ENCODE results near the gene SPEG.
"Not testable (repeated sequence)": the region's sequence is repeated elsewhere in the genome, so short reads cannot be mapped to it uniquely, and the experiment has no call there.

The SPEG gene

DNA sequence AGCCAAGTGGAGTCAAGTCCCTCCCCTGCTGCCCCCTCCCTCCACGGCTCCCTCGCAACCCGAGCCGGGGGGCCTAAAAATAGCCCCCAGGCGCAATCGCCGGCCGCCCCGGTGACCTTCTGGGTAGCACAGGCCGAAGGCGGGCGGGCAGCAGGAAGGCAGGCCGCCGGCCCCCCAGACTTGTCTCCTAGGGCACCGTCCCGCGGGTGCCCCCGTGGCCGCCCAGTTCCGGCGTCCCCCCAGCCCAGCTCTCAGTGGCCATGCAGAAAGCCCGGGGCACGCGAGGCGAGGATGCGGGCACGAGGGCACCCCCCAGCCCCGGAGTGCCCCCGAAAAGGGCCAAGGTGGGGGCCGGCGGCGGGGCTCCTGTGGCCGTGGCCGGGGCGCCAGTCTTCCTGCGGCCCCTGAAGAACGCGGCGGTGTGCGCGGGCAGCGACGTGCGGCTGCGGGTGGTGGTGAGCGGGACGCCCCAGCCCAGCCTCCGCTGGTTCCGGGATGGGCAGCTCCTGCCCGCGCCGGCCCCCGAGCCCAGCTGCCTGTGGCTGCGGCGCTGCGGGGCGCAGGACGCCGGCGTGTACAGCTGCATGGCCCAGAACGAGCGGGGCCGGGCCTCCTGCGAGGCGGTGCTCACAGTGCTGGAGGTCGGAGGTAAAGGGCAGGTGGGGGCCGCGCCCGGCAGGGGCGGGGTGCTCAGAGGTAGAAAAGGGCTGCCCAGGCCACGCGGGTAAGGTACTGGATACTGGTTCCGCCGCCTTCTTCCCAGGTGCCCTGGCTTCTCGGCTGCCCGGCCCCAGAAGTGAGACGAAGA, at the start of gene SPEG:
TSS of gene SPEG (plus strand) at position 126 of the 808 bp plus-strand sequence. CDS start at position 261, 135 bp downstream.
- H3K27me3 ChIP-seq (ENCODE audit: control insufficient read depth, insufficient read depth, low read length) = no peaks in the 10 kb centered on the region
- H3K27ac ChIP-seq (ENCODE audit: low read length) = peak within 1 kb of the TSS; percentile 48
- no peaks in the 10 kb centered on the region for H3K36me3 ChIP-seq (ENCODE audit: control insufficient read depth, low read depth, low read length)
- H3K9me3 ChIP-seq (ENCODE audit: control insufficient read depth, low read depth, low read length) = no peaks in the 10 kb centered on the region
- H3K9ac ChIP-seq (ENCODE audit: low read length) = peak within 1 kb of the TSS; percentile 16
- H3K4me3 ChIP-seq (ENCODE audit: low read length) = no peak within 1 kb of the TSS
- peaks cover 5% of the 10 kb centered on the region for H3K4me1 ChIP-seq (ENCODE audit: control insufficient read depth, low read depth, low read length)

DNA sequence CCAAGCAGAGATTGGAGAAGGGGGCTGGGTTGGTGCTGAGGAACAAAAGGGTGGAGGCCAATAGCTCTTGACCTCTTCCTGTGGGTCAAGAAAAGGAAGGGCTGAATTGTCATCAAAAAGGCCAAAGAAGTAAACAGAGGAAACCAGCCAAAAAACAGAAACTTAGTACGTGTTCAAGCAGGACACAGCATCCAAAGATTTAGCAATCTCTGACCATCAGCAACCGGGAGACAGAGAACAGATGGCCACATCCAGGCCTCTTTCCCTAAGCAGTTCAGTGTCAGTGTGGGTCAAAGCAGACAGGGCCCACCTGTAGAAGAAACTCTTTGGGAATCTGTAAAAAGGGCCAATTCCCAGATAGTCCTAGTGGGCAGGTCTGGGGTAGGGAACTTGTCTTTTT, 49.8 kb upstream of the SPEG start:
- Histone ChIP-seq H3K4me3 (ENCODE audit: low read length) (no peak overlapping the region), H3K27me3 (ENCODE audit: control insufficient read depth, insufficient read depth, low read length) (no peaks in the 10 kb centered on the region), H3K9me3 (ENCODE audit: control insufficient read depth, low read depth, low read length) (no peaks in the 10 kb centered on the region), H3K27ac (ENCODE audit: low read length) (no peak overlapping the region), H3K4me1 (ENCODE audit: control insufficient read depth, low read depth, low read length) (no peaks in the 10 kb centered on the region), H3K36me3 (ENCODE audit: control insufficient read depth, low read depth, low read length) (peaks cover 29% of the 10 kb centered on the region), H3K9ac (ENCODE audit: low read length) (no peak overlapping the region)

DNA sequence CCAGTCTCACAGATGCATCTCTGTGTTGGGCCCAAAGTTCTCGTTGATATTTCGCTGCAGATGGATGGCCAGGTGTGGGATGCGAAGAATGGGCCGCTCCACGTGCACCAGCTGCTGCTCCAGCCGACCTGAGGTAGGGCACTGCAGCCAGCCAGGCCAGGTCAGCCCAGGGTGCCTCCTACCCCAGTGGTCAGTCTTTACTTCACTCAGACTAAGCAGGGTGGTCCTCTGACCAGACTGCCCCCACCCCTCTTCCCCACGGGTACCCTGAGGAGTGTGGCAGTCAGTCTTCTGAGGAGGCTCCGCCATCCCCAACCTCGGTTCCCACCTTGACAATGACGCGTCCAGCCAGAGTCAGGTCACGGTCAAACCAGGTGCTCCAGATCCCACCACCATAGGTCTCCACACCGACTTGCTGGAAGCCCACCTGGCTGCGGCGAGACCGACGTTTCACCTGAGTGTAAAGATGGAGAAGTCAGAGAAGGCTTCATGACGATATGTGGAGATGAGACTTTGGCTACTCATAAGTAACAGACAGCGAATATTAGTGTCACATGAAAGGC, 48.6 kb upstream of the SPEG start:
- Histone ChIP-seq H3K9me3 (ENCODE audit: control insufficient read depth, low read depth, low read length) (no peaks in the 10 kb centered on the region), H3K4me1 (ENCODE audit: control insufficient read depth, low read depth, low read length) (no peaks in the 10 kb centered on the region), H3K4me3 (ENCODE audit: low read length) (no peak overlapping the region), H3K36me3 (ENCODE audit: control insufficient read depth, low read depth, low read length) (peaks cover 22% of the 10 kb centered on the region), H3K27me3 (ENCODE audit: control insufficient read depth, insufficient read depth, low read length) (no peaks in the 10 kb centered on the region), H3K27ac (ENCODE audit: low read length) (no peak overlapping the region), H3K9ac (ENCODE audit: low read length) (no peak overlapping the region)

DNA sequence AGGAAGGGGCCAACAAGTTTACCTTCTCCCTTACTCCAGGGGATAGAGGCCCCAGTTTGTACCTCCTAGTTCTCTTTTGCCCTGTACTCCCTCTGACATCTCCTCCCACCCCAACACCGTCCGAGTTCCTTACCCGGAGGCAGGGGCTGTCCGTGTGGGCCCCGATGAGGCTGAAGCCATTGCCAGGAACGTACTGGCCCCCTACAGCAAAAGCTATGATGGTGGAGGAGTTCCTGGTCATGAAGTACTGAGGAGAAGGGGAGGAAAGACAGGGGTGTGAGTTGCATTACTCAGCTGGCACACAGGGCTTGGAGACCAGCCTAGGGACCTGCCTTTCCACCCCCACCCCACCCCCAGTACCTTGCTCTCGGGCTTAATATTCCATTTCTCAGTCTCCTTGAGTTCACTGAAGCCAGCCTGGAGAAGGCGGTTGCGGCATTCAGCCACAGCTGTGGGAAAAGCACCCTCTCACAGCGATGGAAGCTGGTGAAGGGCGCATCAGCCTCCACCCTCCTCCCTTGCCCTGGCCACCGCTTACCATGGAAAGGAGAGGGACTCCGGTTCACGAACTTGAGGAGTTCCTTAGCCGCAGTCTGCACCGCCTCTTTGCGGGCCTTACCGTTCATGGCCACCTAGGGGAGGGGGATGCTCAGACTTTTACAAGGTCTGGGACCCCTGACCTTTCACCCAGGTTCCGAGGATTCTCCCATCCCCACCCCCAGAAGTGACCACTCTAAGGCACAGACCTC, 47.9 kb upstream of the SPEG start:
- no peak overlapping the region for H3K27ac ChIP-seq (ENCODE audit: low read length)
- peak overlapping the region; percentile 82 for H3K9ac ChIP-seq (ENCODE audit: low read length)
- peak overlapping the region; percentile 94 for H3K4me3 ChIP-seq (ENCODE audit: low read length)
- no peaks in the 10 kb centered on the region for H3K27me3 ChIP-seq (ENCODE audit: control insufficient read depth, insufficient read depth, low read length)
- H3K36me3 ChIP-seq (ENCODE audit: control insufficient read depth, low read depth, low read length) = peaks cover 18% of the 10 kb centered on the region
- no peaks in the 10 kb centered on the region for H3K4me1 ChIP-seq (ENCODE audit: control insufficient read depth, low read depth, low read length)
- H3K9me3 ChIP-seq (ENCODE audit: control insufficient read depth, low read depth, low read length) = no peaks in the 10 kb centered on the region

DNA sequence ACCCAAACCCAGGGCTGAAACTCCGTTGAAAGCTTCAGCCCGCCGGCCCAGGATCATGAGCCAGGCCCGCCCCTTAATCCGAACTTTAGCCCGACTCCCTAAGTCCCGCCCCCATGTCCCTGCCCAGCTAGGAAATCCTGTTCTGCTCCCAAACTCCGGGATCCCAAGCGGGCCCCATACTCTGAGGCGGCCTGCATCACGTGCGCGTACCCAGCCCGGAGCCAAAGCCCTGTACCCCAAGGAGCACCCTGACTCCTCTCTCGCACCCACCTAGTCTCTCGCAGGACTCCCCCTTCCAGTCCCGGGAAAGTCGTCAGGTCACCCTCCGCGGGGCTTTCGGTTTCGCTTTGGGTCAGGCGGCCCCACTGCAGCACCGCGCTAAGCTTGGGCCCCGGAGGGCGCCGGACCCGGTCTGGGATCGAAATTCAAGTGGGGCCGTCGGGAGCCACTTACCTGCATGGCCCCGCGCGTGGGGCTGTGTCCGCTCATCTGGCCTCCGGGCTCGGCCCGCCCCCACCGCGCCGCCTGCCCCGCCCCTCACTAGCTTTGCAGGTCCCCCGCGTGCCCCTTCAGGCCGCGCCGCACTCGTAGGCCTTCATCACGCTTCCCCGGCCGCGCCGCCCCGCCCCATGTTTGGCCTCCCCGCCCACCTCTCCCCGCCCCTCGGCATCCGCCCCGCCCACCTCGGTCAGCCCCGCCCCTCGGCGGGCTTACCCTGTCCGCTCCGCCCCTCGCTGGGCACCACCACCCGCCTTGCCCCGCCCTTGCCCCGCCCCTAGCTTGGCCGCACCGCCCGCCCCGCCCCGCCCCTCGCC, 47.1 kb upstream of the SPEG start, which contains the start of gene DNPEP:
TSS of gene DNPEP (minus strand) at position 607 of the 815 bp plus-strand sequence. CDS start at position 489, 118 bp downstream.
- H3K4me3 ChIP-seq (ENCODE audit: low read length) = peak within 1 kb of the TSS; percentile 94
- peak within 1 kb of the TSS; percentile 82 for H3K9ac ChIP-seq (ENCODE audit: low read length)
- no peak within 1 kb of the TSS for H3K27ac ChIP-seq (ENCODE audit: low read length)
- H3K27me3 ChIP-seq (ENCODE audit: control insufficient read depth, insufficient read depth, low read length) = no peaks in the 10 kb centered on the region
- peaks cover 14% of the 10 kb centered on the region for H3K36me3 ChIP-seq (ENCODE audit: control insufficient read depth, low read depth, low read length)
- no peaks in the 10 kb centered on the region for H3K9me3 ChIP-seq (ENCODE audit: control insufficient read depth, low read depth, low read length)
- no peaks in the 10 kb centered on the region for H3K4me1 ChIP-seq (ENCODE audit: control insufficient read depth, low read depth, low read length)

DNA sequence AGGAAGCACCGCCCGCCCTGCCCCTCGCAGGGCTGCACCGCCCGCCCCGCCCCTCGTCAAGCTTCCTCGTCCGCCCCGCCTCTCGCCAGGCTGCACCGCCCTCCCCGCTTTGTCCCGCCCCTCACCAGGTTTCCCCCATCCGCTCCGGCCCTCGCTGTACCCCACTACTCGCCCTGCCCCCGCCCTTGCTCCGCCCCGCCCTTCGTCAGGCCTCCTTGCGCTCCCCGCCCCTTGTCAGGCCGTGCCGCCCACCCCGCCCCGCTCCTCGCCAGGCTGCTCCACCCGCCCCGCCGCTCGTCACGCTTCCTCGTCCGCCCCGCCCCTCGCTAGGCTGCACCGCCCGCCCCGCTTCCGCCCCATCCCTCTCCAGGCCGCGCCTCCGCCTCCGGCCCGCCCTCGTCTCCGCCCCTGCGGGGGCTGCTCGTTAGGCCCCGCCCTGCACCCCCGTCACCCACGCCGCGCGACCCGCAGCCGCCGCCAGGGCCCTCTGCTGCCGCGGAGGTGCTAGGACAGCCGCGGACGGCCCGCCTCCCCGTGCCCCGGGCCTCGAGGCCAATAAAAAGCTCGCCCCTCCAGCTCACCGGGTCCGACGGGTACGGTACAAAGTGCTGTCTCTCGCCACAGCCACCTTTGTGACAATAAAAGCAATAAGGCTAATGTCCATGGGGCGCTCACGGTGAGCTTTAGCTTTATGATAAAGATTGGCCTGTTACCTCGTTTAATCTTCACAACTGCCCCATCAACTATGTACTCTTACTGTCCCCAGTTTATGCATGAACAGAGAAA, 46.3 kb upstream of the SPEG start:
- Histone ChIP-seq H3K27me3 (ENCODE audit: control insufficient read depth, insufficient read depth, low read length) (no peaks in the 10 kb centered on the region), H3K4me3 (ENCODE audit: low read length) (peak overlapping the region; percentile 57), H3K4me1 (ENCODE audit: control insufficient read depth, low read depth, low read length) (no peaks in the 10 kb centered on the region), H3K36me3 (ENCODE audit: control insufficient read depth, low read depth, low read length) (peaks cover 14% of the 10 kb centered on the region), H3K27ac (ENCODE audit: low read length) (no peak overlapping the region), H3K9ac (ENCODE audit: low read length) (no peak overlapping the region), H3K9me3 (ENCODE audit: control insufficient read depth, low read depth, low read length) (no peaks in the 10 kb centered on the region)

DNA sequence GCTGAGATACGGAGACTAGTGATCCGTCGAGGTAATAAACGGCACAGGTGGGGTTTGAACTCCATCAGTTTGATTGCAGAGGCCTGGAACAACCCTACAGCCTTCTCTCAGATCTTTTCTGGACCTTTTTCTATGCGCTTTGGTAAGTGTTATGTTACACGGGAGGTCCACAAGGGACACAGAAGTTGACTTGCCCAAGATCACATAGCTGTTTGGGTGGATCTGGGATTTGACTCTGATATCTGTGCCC, 45.8 kb upstream of the SPEG start:
- no peak overlapping the region for H3K27ac ChIP-seq (ENCODE audit: low read length)
- no peaks in the 10 kb centered on the region for H3K27me3 ChIP-seq (ENCODE audit: control insufficient read depth, insufficient read depth, low read length)
- no peak overlapping the region for H3K9ac ChIP-seq (ENCODE audit: low read length)
- H3K9me3 ChIP-seq (ENCODE audit: control insufficient read depth, low read depth, low read length) = no peaks in the 10 kb centered on the region
- peak overlapping the region; percentile 57 for H3K4me3 ChIP-seq (ENCODE audit: low read length)
- no peaks in the 10 kb centered on the region for H3K4me1 ChIP-seq (ENCODE audit: control insufficient read depth, low read depth, low read length)
- H3K36me3 ChIP-seq (ENCODE audit: control insufficient read depth, low read depth, low read length) = peaks cover 14% of the 10 kb centered on the region

DNA sequence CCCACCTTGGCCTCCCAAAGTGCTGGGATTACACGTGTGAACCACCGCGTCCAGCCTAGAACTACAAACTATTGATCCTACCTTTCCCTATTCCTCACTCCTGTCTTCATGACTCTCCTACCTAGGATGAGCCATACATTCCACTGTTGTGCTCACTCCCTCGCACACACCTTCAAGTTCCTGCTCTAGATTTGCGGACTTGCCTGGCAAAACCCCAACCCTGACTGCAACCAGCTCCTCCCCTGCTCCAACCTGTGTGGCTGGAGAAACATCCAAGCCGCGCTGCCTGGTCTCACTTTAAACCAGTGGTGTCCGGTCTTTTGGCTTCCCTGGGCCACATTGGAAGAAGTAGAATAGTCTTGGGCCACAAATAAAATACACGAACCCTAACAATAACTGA, 41.9 kb upstream of the SPEG start:
- H3K27ac ChIP-seq (ENCODE audit: low read length) = no peak overlapping the region
- H3K4me1 ChIP-seq (ENCODE audit: control insufficient read depth, low read depth, low read length) = no peaks in the 10 kb centered on the region
- no peak overlapping the region for H3K9ac ChIP-seq (ENCODE audit: low read length)

DNA sequence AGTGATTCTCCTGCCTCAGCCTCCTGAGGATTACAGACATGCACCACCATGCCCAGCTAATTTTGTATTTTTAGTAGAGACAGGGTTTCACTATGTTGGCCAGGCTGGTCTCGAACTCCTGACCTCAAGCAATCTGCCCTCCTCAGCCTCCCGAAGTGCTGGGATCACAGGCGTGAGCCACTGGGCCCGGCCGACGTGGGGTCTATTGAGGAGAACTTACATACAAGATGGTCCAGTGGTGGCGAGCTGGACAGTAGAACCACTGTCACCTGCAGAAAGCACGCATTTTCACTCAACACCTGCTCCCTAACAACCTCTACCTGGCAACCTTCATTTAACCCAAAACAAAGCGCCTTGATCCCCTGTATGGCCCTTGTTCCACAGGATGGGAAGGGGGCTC, 39.6 kb upstream of the SPEG start:
- H3K4me3 ChIP-seq (ENCODE audit: low read length); H3K27ac ChIP-seq (ENCODE audit: low read length): not testable (repeated sequence)

More for the DNA sequence above, 41.9 kb upstream of the SPEG start:
- Histone ChIP-seq H3K27me3 (ENCODE audit: control insufficient read depth, insufficient read depth, low read length) (no peaks in the 10 kb centered on the region), H3K4me3 (ENCODE audit: low read length) (no peak overlapping the region), H3K9me3 (ENCODE audit: control insufficient read depth, low read depth, low read length) (no peaks in the 10 kb centered on the region), H3K36me3 (ENCODE audit: control insufficient read depth, low read depth, low read length) (no peaks in the 10 kb centered on the region)

DNA sequence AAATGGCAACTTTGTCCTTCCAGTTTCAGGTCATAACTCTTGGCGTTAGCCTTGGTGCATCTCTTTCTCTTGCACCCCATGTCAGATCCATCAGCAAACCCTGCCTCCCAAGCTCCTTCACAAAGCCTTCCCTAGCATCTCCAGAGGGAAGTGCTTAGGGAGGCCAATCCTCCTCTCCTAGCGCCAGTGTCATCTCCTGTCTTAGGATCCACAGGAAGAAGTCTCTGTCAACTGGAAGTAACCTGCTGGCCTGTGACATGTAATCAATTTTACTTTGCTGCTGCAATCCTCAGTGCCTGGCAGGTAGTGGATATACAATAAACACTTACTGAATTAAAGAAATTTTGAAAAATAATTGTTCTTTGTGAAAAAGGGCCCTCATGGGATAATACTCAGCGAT, 39.0 kb upstream of the SPEG start:
- no peaks in the 10 kb centered on the region for H3K4me1 ChIP-seq (ENCODE audit: control insufficient read depth, low read depth, low read length)

More for the DNA sequence above, 39.6 kb upstream of the SPEG start:
- H3K36me3 ChIP-seq (ENCODE audit: control insufficient read depth, low read depth, low read length); H3K9me3 ChIP-seq (ENCODE audit: control insufficient read depth, low read depth, low read length); H3K27me3 ChIP-seq (ENCODE audit: control insufficient read depth, insufficient read depth, low read length); H3K4me1 ChIP-seq (ENCODE audit: control insufficient read depth, low read depth, low read length); H3K9ac ChIP-seq (ENCODE audit: low read length): not testable (repeated sequence)

More for the DNA sequence above, 39.0 kb upstream of the SPEG start:
- H3K9ac ChIP-seq (ENCODE audit: low read length) = no peak overlapping the region
- no peaks in the 10 kb centered on the region for H3K36me3 ChIP-seq (ENCODE audit: control insufficient read depth, low read depth, low read length)
- no peaks in the 10 kb centered on the region for H3K27me3 ChIP-seq (ENCODE audit: control insufficient read depth, insufficient read depth, low read length)
- H3K27ac ChIP-seq (ENCODE audit: low read length) = no peak overlapping the region
- no peaks in the 10 kb centered on the region for H3K9me3 ChIP-seq (ENCODE audit: control insufficient read depth, low read depth, low read length)
- H3K4me3 ChIP-seq (ENCODE audit: low read length) = no peak overlapping the region

All from iPS-18a (cell line).